GM23338 (cell line): ENCODE data around the gene FAAP100. TPM values are rescaled to one million over a fixed set of nuclear protein-coding genes. Genes with fewer than 3 reads are reported as not detected.
A peak's percentile ranks its signal among the peaks of the same experiment; 100 is the strongest.

Experiments used
- ATAC-seq: fragments of 200-7000 bp; cut with Tn5 transposase; 3 replicates; pipeline ENCODE4 v1.9.1; 2020
- DNase-seq: peaks from one replicate; pipeline ENCODE4 v3.0.0-alpha.2; 2015; ENCODE audit warnings: low spot score
- H2AFZ ChIP-seq: fragments of 200-600 bp; sonication (generic); 2 replicates; pipeline ENCODE4 v1.8.0; 2016; ENCODE audit warnings: antibody characterized with exemption, mild to moderate bottlenecking, moderate library complexity
- H3F3A ChIP-seq: fragments of 200-600 bp; sonication (generic); replicated peaks from 2 replicates; pipeline ENCODE4 v1.8.0; 2017; ENCODE audit warnings: antibody characterized with exemption, mixed run types, low read depth
- H3K27ac ChIP-seq: fragments of 200-600 bp; sonication (generic); 2 replicates; pipeline ENCODE4 v1.6.1; 2016; ENCODE audit warnings: low read depth
- H3K27me3 ChIP-seq: fragments of 200-600 bp; sonication (generic); 2 replicates; pipeline ENCODE4 v1.8.0; 2016; ENCODE audit warnings: mild to moderate bottlenecking, mixed run types, moderate library complexity; ENCODE audit not compliant: insufficient read depth
- H3K36me3 ChIP-seq: fragments of 200-600 bp; sonication (generic); 2 replicates; pipeline ENCODE4 v1.8.0; 2016; ENCODE audit warnings: mild to moderate bottlenecking; ENCODE audit not compliant: insufficient read depth
- H3K4me1 ChIP-seq: fragments of 200-600 bp; sonication (generic); 2 replicates; pipeline ENCODE4 v1.8.0; 2016; ENCODE audit warnings: mild to moderate bottlenecking, moderate library complexity; ENCODE audit not compliant: insufficient read depth
- H3K4me2 ChIP-seq: fragments of 200-600 bp; sonication (generic); 2 replicates; pipeline ENCODE4 v1.7.1; 2017; ENCODE audit warnings: mixed run types
- H3K4me3 ChIP-seq: fragments of 200-600 bp; sonication (generic); 2 replicates; pipeline ENCODE4 v1.6.1; 2016; ENCODE audit warnings: mixed run types
- H3K79me2 ChIP-seq: fragments of 200-600 bp; sonication (generic); replicated peaks from 2 replicates; pipeline ENCODE4 v1.8.0; 2017; ENCODE audit warnings: mild to moderate bottlenecking; ENCODE audit not compliant: insufficient read depth
- H3K9me2 ChIP-seq: fragments of 200-600 bp; sonication (generic); 2 replicates; pipeline ENCODE4 v1.8.0; 2017; ENCODE audit not compliant: insufficient read depth
- H4K20me1 ChIP-seq: fragments of 200-600 bp; sonication (generic); replicated peaks from 2 replicates; pipeline ENCODE4 v1.8.0; 2017; ENCODE audit warnings: mild to moderate bottlenecking; ENCODE audit not compliant: insufficient read depth
- H3K27ac Mint-ChIP-seq: 2 replicates; pipeline ENCODE4 v1.8.0; 2020; ENCODE audit warnings: inconsistent platforms, mild to moderate bottlenecking, moderate library complexity, mixed read lengths
- H3K27me3 Mint-ChIP-seq: 3 replicates; pipeline ENCODE4 v1.8.0; 2022; ENCODE audit warnings: low read depth, mild to moderate bottlenecking, moderate library complexity, mixed read lengths, inconsistent platforms; ENCODE audit not compliant: insufficient read depth, poor library complexity
- H3K36me3 Mint-ChIP-seq: 3 replicates; pipeline ENCODE4 v1.8.0; 2021; ENCODE audit warnings: low read depth, mild to moderate bottlenecking, inconsistent platforms, moderate library complexity, mixed read lengths
- H3K4me1 Mint-ChIP-seq: 3 replicates; pipeline ENCODE4 v1.8.0; 2020; ENCODE audit warnings: mild to moderate bottlenecking, inconsistent platforms, mixed read lengths
- H3K4me3 Mint-ChIP-seq: 3 replicates; pipeline ENCODE4 v1.8.0; 2021; ENCODE audit warnings: moderate library complexity, mild to moderate bottlenecking, inconsistent platforms, mixed read lengths
- H3K9me3 Mint-ChIP-seq: 3 replicates; pipeline ENCODE4 v1.8.0; 2020; ENCODE audit warnings: moderate library complexity, mild to moderate bottlenecking, inconsistent platforms, mixed read lengths
- CREB1 ChIP-seq: fragments of 250-450 bp; sonication (Bioruptor Pico); IDR thresholded peaks from 2 replicates; pipeline ENCODE4 v1.5.0; 2020; ENCODE audit warnings: low read depth, mild to moderate bottlenecking, moderate library complexity
- EZH2 ChIP-seq: fragments of 200-600 bp; sonication (generic); IDR thresholded peaks from one replicate; pipeline ENCODE4 v1.8.0; 2017; ENCODE audit warnings: antibody characterized with exemption, mild to moderate bottlenecking, low read depth; ENCODE audit not compliant: unreplicated experiment
- EZH2phosphoT487 ChIP-seq: fragments of 200-600 bp; sonication (generic); IDR thresholded peaks from one replicate; pipeline ENCODE4 v1.8.1; 2018; ENCODE audit warnings: antibody characterized with exemption; ENCODE audit not compliant: unreplicated experiment
- JUNB ChIP-seq: IDR thresholded peaks from one replicate; pipeline ENCODE4 v1.6.1; 2016; ENCODE audit warnings: antibody characterized with exemption; ENCODE audit not compliant: unreplicated experiment
- NANOG ChIP-seq: IDR thresholded peaks from 2 replicates; pipeline ENCODE4 v1.6.1; 2016; ENCODE audit warnings: antibody characterized with exemption, borderline replicate concordance
- POLR2AphosphoS5 ChIP-seq: IDR thresholded peaks from 2 replicates; pipeline ENCODE4 v1.6.1; 2016; ENCODE audit warnings: antibody characterized with exemption, low read depth
- STAT1 ChIP-seq: IDR thresholded peaks from one replicate; pipeline ENCODE4 v1.6.1; 2016; ENCODE audit warnings: antibody characterized with exemption; ENCODE audit not compliant: unreplicated experiment
- ZNF114 ChIP-seq: fragments of 250-450 bp; sonication (Bioruptor Pico); IDR thresholded peaks from 2 replicates; pipeline ENCODE4 v1.5.0; 2020; ENCODE audit warnings: mild to moderate bottlenecking, moderate library complexity
- ZNF331 ChIP-seq: fragments of 250-450 bp; sonication (Bioruptor Pico); IDR thresholded peaks from 2 replicates; pipeline ENCODE4 v1.5.0; 2020; ENCODE audit warnings: low read depth, mild to moderate bottlenecking, moderate library complexity
- polyA plus RNA-seq: library from polyadenylated mRNA; unstranded; fragments of >200 nt; fragmentation: Nextera tagmentation; extraction: Ambion mirVana; gene quantifications from 2 replicates; pipeline ENCODE4 v1.2.1, GENCODE V29; 2016
- total RNA-seq: library from RNA; depleted of rRNA; stranded (reverse); fragments of >200 nt; shearing (Covaris generic); gene quantifications from 2 replicates; pipeline ENCODE4 v1.2.3, GENCODE V29; 2014
- TF ChIP-seq, protein P1 (sequence below): IDR thresholded peaks from 2 replicates; pipeline ENCODE4 v1.6.1; 2016; ENCODE audit warnings: antibody characterized with exemption
- TF ChIP-seq, protein P2 (sequence below): fragments of 250-450 bp; sonication (Bioruptor Pico); IDR thresholded peaks from 2 replicates; pipeline ENCODE4 v1.5.0; 2020; ENCODE audit warnings: mild to moderate bottlenecking, moderate library complexity
- TF ChIP-seq, protein P3 (sequence below), 2 experiments: fragments of 200-600 bp in 1 of 2; sonication (generic) in 1 of 2; conservative IDR thresholded peaks; 2 replicates each; pipeline versions ENCODE4 v1.5.1 to v1.6.1; 2016 to 2017; ENCODE audit warnings: antibody characterized with exemption in 2 of 2, low read depth in 2 of 2, mild to moderate bottlenecking in 2 of 2, moderate library complexity in 1 of 2
- TF ChIP-seq, protein P4 (sequence below): IDR thresholded peaks from one replicate; pipeline ENCODE4 v1.6.1; 2018; ENCODE audit warnings: antibody characterized with exemption; ENCODE audit not compliant: unreplicated experiment

Gene FAAP100
- total and polyA plus RNA-seq, 2 experiments from 2014 or later = 16.0 to 50.5 TPM

DNA sequence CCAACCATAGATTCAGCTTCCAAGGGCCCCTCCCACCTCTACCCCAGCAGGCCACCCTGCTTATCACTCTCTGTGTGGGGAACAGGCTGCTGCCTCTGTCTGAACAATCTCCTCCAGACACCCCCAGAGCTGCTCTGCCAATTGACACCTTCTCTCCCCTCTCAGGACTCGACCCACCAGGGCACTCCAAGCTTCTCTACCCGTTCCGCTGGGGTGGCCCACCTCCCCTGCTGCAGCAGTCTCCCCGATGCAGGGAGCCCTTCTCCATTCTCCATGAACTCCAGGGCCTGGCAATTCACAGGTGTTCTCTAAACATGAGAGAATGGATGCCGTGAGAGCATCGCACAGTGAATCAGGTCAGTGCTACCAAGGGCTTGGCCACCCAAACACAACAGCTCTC lies 28.3 kb upstream of the FAAP100 start:
- TF ChIP-seq, protein P1, sequence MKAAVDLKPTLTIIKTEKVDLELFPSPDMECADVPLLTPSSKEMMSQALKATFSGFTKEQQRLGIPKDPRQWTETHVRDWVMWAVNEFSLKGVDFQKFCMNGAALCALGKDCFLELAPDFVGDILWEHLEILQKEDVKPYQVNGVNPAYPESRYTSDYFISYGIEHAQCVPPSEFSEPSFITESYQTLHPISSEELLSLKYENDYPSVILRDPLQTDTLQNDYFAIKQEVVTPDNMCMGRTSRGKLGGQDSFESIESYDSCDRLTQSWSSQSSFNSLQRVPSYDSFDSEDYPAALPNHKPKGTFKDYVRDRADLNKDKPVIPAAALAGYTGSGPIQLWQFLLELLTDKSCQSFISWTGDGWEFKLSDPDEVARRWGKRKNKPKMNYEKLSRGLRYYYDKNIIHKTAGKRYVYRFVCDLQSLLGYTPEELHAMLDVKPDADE = no peak
- TF ChIP-seq, protein P2, sequence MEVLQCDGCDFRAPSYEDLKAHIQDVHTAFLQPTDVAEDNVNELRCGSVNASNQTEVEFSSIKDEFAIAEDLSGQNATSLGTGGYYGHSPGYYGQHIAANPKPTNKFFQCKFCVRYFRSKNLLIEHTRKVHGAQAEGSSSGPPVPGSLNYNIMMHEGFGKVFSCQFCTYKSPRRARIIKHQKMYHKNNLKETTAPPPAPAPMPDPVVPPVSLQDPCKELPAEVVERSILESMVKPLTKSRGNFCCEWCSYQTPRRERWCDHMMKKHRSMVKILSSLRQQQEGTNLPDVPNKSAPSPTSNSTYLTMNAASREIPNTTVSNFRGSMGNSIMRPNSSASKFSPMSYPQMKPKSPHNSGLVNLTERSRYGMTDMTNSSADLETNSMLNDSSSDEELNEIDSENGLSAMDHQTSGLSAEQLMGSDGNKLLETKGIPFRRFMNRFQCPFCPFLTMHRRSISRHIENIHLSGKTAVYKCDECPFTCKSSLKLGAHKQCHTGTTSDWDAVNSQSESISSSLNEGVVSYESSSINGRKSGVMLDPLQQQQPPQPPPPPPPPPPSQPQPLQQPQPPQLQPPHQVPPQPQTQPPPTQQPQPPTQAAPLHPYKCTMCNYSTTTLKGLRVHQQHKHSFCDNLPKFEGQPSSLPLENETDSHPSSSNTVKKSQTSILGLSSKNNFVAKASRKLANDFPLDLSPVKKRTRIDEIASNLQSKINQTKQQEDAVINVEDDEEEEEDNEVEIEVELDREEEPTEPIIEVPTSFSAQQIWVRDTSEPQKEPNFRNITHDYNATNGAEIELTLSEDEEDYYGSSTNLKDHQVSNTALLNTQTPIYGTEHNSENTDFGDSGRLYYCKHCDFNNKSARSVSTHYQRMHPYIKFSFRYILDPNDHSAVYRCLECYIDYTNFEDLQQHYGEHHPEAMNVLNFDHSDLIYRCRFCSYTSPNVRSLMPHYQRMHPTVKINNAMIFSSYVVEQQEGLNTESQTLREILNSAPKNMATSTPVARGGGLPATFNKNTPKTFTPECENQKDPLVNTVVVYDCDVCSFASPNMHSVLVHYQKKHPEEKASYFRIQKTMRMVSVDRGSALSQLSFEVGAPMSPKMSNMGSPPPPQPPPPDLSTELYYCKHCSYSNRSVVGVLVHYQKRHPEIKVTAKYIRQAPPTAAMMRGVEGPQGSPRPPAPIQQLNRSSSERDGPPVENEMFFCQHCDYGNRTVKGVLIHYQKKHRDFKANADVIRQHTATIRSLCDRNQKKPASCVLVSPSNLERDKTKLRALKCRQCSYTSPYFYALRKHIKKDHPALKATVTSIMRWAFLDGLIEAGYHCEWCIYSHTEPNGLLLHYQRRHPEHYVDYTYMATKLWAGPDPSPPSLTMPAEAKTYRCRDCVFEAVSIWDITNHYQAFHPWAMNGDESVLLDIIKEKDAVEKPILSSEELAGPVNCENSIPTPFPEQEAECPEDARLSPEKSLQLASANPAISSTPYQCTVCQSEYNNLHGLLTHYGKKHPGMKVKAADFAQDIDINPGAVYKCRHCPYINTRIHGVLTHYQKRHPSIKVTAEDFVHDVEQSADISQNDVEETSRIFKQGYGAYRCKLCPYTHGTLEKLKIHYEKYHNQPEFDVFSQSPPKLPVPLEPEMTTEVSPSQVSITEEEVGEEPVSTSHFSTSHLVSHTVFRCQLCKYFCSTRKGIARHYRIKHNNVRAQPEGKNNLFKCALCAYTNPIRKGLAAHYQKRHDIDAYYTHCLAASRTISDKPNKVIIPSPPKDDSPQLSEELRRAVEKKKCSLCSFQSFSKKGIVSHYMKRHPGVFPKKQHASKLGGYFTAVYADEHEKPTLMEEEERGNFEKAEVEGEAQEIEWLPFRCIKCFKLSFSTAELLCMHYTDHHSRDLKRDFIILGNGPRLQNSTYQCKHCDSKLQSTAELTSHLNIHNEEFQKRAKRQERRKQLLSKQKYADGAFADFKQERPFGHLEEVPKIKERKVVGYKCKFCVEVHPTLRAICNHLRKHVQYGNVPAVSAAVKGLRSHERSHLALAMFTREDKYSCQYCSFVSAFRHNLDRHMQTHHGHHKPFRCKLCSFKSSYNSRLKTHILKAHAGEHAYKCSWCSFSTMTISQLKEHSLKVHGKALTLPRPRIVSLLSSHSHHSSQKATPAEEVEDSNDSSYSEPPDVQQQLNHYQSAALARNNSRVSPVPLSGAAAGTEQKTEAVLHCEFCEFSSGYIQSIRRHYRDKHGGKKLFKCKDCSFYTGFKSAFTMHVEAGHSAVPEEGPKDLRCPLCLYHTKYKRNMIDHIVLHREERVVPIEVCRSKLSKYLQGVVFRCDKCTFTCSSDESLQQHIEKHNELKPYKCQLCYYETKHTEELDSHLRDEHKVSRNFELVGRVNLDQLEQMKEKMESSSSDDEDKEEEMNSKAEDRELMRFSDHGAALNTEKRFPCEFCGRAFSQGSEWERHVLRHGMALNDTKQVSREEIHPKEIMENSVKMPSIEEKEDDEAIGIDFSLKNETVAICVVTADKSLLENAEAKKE (CRISPR knock-in tag) = no peak
- TF ChIP-seq CREB1 (CRISPR knock-in tag) = no peak
- no peak for TF ChIP-seq NANOG
- TF ChIP-seq, protein P3, sequence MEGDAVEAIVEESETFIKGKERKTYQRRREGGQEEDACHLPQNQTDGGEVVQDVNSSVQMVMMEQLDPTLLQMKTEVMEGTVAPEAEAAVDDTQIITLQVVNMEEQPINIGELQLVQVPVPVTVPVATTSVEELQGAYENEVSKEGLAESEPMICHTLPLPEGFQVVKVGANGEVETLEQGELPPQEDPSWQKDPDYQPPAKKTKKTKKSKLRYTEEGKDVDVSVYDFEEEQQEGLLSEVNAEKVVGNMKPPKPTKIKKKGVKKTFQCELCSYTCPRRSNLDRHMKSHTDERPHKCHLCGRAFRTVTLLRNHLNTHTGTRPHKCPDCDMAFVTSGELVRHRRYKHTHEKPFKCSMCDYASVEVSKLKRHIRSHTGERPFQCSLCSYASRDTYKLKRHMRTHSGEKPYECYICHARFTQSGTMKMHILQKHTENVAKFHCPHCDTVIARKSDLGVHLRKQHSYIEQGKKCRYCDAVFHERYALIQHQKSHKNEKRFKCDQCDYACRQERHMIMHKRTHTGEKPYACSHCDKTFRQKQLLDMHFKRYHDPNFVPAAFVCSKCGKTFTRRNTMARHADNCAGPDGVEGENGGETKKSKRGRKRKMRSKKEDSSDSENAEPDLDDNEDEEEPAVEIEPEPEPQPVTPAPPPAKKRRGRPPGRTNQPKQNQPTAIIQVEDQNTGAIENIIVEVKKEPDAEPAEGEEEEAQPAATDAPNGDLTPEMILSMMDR (conservative IDR thresholded peaks at IDR 0.05; ENCODE audit: low read depth in 2 of 2) = no peak
- no peak for TF ChIP-seq JUNB
- TF ChIP-seq, protein P4, sequence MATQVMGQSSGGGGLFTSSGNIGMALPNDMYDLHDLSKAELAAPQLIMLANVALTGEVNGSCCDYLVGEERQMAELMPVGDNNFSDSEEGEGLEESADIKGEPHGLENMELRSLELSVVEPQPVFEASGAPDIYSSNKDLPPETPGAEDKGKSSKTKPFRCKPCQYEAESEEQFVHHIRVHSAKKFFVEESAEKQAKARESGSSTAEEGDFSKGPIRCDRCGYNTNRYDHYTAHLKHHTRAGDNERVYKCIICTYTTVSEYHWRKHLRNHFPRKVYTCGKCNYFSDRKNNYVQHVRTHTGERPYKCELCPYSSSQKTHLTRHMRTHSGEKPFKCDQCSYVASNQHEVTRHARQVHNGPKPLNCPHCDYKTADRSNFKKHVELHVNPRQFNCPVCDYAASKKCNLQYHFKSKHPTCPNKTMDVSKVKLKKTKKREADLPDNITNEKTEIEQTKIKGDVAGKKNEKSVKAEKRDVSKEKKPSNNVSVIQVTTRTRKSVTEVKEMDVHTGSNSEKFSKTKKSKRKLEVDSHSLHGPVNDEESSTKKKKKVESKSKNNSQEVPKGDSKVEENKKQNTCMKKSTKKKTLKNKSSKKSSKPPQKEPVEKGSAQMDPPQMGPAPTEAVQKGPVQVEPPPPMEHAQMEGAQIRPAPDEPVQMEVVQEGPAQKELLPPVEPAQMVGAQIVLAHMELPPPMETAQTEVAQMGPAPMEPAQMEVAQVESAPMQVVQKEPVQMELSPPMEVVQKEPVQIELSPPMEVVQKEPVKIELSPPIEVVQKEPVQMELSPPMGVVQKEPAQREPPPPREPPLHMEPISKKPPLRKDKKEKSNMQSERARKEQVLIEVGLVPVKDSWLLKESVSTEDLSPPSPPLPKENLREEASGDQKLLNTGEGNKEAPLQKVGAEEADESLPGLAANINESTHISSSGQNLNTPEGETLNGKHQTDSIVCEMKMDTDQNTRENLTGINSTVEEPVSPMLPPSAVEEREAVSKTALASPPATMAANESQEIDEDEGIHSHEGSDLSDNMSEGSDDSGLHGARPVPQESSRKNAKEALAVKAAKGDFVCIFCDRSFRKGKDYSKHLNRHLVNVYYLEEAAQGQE = no peak
- TF ChIP-seq POLR2AphosphoS5 = no peak
- no peak for TF ChIP-seq ZNF114 (CRISPR knock-in tag)
- TF ChIP-seq ZNF331 (CRISPR knock-in tag) = no peak
- no peak for TF ChIP-seq EZH2phosphoT487
- no peak for TF ChIP-seq EZH2
- no peak for TF ChIP-seq STAT1
- H2AFZ ChIP-seq = no peak overlapping the region
- no peaks in the 10 kb centered on the region for H3F3A ChIP-seq
- no peak overlapping the region for H3K4me3 Mint-ChIP-seq
- no peak overlapping the region for H3K4me2 ChIP-seq
- no peak for ATAC-seq
- peaks cover 35% of the 10 kb centered on the region for H4K20me1 ChIP-seq
- peaks cover 7% of the 10 kb centered on the region for H3K27me3 Mint-ChIP-seq
- peaks cover 36% of the 10 kb centered on the region for H3K36me3 ChIP-seq
- peaks cover 57% of the 10 kb centered on the region for H3K36me3 Mint-ChIP-seq
- no peaks in the 10 kb centered on the region; the same call in 2 of the 3 replicates for H3K9me3 Mint-ChIP-seq
- H3K27ac ChIP-seq = no peak overlapping the region
- H3K27ac Mint-ChIP-seq = peak overlapping the region; percentile 60
- no peaks in the 10 kb centered on the region for H3K4me1 ChIP-seq
- no peaks in the 10 kb centered on the region for H3K9me2 ChIP-seq
- DNase-seq = no peak
- no peaks in the 10 kb centered on the region for H3K27me3 ChIP-seq
- H3K4me3 ChIP-seq = no peak overlapping the region
- H3K4me1 Mint-ChIP-seq = no peaks in the 10 kb centered on the region; the same call in 2 of the 3 replicates
- peaks cover 5% of the 10 kb centered on the region for H3K79me2 ChIP-seq
